SKM-1 treated with dmso at 0.1 percent for 144 hours (cell line): Measurements from ENCODE around the gene RYR2.
A peak's percentile ranks its signal among the peaks of the same experiment; 100 is the strongest.

Experiments used
- DNase-seq: peaks from one replicate; lab custom pipeline; 2025; ENCODE audit not compliant: unreplicated experiment; lab: John Stamatoyannopoulos, UW

Gene RYR2

DNA sequence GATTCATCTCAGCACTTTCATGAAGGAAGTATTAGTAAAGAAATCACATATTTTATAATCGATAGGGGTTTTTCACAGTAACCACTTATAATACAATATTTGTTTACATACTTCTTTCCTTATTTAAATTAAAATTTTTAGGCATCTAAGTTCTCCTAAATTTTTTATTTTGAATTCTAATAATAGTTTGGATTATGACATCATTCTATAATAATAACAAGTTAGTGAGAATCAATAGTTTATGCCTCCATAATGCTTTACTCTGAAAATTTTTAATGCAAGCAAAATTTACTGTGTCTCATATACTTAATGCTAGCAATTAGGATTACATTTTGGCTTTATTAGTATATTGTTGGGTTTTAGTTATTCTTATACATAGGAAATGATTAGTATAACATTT, 596.6 kb downstream of the RYR2 start:
- DNase-seq = no peak

DNA sequence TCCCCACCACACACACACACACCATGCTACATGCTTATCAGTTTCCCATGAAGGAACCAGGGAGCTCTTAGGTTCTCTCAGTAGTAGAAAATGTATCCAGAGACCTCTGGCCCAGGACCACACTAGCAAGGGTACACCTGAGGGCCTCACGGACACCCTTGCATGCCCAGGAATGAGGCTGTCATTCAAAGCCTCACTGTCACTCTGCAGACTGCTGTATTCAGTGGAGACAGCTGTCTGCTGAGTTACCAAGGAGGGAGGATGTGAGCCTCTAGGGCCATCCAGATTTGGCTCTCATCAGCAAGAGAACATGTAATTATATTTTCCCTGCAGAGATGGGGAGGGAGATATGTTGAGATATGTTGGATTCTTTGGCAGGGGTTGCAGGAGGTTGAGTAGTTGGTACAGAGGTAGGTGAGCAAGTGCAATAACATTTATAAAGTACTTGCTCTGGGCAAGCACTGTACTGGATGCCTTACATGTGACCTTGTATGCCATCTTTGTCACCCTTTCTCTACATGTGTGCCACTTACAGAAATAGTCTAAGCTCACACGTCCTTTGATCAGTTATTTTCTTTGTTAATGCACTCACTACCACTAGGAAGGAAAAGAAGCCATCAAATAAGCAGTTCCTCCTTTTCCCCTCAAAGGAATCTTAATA, 598.2 kb downstream of the RYR2 start:
- DNase-seq = no peak

DNA sequence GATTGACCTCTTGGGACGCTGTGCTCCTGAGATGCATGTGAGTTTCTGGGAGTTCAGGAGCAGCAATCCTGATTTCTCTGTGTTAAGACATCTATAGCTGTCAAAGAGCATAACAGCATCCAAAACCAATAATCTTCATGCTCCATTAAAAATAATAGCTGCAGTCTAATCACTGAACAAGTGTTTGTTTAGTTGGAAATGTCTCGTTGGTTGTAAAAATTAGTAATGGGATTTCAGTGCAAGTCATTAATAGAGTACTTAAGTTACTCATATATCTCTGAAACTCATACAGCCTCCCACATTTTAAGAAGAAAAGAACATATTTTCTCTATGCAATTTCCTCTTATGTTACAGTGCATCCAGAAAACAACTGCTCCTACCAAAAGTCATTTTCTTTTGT, 599.0 kb downstream of the RYR2 start:
- no peak for DNase-seq

DNA sequence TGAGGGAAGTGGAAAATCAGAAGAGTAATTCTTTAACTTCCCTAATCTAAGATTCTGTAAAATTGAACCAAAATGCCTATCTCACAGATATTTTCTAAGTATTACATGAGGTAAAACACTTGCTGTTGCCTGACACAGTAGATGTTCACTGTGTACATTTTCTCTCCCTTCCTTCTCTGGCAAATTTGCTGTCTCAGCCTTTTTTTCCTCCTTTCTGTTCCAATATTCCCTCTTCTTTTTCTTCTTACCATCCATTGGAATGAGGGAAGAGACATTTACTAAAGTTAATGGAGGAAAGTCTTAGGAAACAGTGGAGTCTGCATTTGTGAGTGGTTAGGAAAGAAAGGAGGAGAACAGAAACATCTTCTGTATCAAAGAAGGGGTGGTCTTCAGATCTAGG, 608.8 kb downstream of the RYR2 start:
- DNase-seq = no peak

DNA sequence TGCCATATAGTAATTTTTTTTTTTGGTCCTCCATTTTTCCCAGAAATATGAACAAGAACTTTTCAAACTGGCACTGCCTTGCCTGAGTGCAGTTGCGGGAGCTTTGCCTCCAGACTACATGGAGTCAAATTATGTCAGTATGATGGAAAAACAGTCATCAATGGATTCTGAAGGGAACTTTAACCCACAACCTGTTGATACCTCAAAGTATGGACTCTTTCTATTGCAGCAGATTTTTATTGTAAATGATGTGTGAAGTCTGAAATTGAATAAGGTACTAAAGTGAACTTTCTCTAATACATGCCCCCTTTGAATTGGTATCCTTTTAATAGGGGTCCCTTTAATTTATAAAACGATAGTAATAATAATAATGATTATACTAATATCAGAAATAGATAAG, 613.8 kb downstream of the RYR2 start:
- DNase-seq = no peak

DNA sequence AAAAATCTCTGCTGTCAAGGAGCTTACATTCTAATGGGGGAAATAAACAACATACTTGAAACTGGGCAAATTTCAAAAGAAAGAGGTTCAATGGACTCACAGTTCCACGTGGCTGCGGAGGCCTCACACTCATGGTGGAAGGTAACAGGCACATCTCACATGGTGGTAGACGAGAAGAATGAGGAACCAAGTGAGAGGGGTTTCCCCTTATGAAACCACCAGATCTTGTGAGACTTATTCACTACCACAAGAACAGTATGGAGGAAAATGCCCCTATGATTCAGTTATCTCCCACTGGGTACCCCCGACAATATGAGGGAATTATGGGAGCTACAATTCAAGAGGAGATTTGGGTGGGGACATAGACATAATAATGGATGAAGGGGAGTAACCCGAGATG, 622.4 kb downstream of the RYR2 start:
- DNase-seq = no peak

DNA sequence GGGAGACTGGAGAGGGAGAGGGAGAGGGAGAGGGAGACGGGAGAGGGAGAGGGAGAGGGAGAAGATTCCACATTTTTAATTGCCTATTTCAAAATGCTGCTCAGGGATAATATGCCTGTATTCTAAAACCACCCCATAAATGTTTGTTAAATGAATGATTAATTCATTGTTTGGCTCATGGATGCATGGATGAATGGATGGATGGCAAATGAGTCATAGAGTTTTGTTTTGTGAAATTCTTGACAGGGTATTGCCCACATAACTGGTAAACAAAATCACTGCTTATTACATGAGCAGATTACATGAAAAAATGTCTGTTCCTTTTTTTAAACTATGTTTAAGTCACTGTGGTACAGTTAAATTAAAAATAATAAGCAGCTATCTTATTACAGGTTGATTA, 628.3 kb downstream of the RYR2 start:
- DNase-seq = no peak

DNA sequence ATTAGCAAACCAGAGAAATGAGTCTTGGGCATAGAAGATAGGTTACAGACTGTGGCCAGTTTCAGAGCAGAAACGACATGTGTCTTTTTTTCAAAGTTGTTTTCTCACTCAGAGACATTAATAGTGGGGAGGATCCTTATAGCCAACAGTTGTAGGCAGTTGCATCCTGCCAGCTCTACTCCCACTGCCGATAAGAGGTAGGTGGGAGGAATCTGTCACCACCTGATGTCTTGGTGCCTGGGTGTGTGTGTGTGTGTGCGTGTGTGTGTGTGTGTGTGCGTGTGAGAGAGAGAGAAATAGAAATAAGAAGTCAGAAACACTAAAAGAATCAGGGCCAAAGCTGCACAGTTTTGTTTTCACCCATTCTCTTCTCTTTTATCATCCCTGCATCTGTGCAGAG, 629.3 kb downstream of the RYR2 start:
- DNase-seq = no peak

DNA sequence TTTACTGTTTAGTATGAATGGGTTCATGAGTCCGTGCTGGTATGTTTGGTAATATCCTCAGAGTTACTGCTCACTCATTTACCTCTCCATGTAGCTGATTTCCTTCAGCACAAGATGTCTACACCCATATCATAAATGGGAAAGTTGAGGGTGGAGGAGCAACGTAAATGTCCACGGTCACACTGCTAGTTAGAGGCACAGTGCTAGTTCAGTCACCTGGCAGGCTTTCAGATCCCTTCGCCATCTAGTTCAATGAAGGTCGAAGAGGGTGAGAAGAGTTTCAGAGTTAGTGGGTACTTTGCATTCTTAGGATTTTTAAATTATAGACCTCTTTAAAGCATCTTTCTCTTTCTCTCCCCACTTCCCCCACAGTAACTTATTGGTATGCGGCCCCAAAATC, 630.0 kb downstream of the RYR2 start:
- no peak for DNase-seq

DNA sequence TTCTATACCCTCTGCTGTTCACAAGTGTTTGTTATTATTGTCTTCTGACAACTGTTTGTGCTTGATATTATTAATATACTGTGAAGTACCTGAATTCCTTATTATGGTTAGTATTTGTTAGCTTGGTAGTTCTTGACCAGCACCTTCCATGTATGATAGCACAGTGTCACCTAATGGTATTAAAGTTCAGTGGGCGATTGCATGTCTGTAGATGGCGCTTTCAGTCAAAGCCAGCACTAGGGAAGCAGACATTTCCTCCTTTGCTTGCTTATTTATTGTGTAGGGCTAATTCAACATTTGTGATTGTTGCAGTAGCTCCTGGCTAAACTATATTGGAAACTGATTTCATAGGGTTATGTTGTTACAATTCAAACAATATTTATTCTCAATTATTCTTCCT, 630.8 kb downstream of the RYR2 start:
- DNase-seq = peak; percentile 17

DNA sequence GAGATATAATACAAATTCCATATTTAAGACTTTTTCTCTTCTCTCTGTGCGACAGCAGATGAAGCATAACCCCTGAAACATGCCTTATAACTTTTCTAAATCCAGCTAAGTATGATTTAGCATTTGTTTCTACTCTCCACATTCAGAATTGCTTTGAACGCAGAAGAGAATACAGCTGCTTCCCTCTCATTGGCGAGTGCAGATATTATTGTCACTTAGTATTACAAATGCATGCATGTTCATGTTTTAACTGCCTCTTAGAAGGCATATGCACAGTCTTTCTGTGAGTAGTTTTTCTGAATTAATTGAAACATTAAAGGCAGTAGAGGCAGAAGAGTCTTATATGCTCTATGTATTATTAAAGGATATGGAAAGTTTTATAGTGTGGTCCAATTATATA, 631.6 kb downstream of the RYR2 start:
- no peak for DNase-seq

DNA sequence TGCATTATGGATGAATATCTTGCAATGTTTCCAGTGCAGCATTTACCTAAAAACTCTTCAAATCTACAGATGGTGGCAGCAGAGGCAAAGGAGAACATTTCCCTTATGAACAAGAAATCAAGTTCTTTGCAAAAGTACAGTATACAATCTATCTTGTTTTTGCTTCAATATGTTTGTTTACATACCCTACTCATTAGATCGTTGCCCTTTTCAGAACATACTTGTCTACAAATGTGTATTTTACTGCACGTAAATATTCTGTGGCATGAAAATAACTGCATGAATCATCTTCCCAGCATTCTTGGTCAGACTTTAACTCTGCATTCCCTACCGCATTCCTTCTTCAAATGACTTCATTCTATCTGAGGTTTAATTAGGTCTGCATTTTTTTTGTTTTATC, 636.0 kb downstream of the RYR2 start:
- no peak for DNase-seq

DNA sequence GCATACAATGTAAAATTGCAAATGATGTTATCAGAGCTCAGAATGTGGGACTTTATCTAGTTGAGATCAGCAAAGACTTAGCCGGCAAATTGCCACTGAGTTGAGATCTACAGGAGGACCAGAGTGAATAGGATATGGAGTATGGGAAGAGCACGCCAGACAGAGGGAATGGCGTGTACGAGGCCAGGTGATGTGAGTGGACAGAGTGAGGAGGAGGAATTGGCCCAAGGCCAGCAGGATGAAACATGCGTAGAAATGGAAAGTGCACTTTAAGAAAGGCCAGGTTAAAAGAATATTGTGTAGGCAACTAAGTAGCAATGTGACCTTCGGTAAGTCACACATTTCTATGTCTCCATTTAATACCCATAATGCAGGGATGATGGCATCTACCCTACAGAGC, 637.7 kb downstream of the RYR2 start:
- DNase-seq = no peak

DNA sequence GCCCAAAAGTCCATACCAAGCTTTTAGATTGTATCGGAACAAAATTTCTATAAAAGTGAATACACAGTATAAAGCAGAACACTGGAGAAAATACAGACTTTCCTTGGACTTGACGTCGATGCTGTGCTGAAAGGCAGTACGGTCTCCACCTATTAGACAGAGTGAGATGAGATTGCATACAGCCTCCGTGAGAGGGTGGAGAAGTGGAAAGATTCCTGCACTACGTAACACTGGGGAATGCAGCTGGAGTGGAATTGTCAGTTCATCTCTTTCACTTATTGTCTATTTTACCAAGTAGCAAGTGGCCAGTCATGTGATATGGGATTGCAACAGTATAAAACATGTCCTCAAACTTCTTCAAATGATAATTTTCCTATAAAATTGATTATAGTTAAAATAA, 639.2 kb downstream of the RYR2 start:
- no peak for DNase-seq

DNA sequence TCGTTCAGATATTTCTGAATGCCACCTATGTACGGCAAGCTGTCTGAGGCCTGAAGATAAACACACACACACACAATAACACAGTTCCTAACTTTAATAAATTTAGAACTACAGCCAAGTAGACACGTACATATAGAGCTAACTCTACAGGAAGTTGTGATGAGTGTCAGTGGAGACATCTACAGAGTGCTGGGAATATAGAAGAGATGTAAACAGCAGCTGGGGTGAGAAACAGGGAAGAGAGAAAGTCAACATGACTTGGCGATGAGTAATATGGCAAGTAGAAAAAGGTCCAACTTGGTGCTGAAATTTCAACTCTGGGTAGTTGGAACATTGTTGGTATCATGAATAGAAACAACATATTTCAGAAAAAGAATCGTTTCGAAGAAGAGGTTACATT, 642.3 kb downstream of the RYR2 start:
- no peak for DNase-seq

DNA sequence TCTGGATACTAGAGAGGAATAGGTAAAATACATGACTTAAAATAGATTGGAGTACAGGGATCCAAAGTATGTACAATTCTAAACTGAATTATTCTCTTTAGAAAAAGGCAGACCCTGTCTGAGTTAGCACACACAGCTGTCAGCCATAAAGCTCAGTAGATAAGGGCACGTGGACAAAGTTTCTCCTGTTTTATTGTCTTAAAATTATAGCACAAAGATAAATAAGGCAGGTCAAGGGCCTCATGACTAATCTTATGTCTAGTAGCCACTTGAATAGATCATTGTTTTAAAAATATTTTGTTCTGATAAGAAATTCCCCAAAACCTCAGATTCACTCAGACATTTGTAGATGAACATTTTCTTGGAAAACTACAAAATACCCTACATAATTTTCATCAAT, 643.6 kb downstream of the RYR2 start:
- no peak for DNase-seq

DNA sequence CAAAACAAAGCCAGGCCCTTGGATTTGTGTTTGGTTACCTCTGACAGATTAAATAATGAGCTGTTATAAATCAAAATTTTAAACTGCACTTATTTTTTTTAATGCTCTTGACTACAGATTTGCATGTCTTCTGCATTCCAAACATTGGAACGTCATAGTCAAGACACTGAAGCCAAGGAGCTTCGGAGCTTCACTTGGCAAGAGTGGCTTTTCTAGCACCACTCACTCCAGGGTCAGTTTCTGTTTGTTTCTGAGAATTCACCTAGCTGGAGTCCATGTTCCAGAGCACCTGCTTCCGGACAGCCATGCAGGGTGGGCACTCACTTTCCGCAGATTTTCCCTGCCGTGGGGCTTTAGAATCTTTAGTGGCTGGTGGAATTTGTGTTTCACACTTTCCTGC, 645.8 kb downstream of the RYR2 start:
- no peak for DNase-seq

DNA sequence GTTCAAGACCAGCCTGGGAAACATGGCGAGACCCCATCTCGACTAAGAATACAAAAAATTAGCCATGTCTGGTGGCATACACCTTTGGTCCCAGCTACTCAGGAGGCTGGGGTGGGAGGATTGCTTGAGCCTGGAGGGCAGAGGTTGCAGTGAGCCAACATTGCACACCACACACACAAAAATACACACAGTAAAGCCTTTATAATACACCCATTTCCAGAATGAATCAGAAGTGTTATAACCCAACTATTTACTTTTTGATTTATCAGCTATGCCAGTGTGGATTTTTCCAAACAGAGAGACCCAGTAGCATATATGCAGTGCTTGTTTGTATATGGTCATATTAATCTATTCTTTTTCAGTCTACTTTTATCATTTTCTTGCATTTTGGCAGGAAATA, 648.7 kb downstream of the RYR2 start:
- no peak for DNase-seq

DNA sequence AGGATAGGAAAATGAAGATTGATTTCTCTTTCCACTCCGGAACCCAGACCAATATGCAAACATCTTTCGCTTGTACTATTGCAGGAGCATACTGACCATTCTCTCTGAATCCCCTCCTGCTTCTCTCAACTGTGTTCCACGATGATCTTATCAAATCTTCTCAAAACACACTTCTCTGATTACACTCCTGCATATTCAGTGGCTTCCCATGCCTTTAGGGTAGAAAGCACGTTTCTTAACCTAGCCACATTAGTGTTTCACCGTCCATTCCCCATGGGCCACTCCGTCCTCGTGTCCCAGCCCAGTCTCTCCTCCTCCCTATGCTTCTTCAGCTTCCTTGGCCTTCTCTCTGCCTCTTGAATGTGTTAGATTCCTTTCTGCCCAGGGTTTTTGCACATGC, 650.3 kb downstream of the RYR2 start:
- no peak for DNase-seq

DNA sequence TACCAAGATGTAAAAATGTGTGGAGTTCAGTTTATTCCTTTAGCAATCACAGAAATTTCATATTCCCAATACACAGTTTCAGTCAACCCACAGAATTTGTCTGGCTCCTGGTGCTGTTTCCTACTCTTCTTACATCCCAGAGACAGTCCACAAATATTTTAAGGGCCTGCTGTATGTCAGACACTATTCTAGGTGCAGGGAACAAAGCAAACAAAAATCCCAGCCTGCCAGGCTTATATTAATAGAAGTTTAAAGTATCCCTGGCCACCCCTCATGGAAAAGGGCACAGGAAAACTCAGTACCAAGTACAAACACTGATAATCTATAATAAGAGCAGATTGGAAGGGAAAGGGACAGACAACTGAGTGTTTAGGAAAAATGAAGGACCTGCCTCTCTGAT, 653.9 kb downstream of the RYR2 start:
- DNase-seq = no peak

DNA sequence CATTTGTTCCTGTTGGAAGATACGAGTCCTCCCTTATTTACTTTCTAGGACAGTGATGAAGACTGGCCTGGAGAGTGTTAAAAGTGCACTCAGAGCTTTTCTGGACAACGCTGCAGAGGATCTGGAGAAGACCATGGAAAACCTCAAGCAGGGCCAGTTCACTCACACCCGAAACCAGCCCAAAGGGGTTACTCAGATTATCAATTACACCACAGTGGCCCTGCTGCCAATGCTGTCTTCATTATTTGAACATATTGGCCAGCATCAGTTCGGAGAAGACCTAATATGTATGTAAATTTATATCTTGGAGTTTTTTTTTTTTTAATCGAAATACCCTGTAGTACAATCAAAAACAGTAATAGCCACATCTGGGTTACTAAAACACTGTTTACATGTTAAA, 658.2 kb downstream of the RYR2 start:
- DNase-seq = no peak

DNA sequence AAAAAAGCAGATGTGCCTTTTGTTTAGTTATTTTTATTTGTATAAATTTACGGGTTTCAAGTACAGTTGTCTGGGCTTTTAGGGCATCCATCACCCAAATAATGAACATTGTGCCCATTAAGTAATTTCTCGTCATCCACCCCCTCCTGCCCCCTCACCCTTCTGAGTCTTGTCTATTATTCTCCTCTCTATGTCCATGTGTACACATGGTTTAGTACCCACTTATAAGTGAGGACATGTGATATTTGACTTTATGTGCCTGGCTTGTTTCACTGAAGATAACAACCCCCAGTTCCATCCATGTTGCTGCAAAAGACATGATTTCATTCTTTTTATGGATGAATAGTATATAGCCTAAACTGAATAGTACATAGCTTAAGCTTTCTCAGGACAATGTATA, 659.5 kb downstream of the RYR2 start:
- DNase-seq = no peak

DNA sequence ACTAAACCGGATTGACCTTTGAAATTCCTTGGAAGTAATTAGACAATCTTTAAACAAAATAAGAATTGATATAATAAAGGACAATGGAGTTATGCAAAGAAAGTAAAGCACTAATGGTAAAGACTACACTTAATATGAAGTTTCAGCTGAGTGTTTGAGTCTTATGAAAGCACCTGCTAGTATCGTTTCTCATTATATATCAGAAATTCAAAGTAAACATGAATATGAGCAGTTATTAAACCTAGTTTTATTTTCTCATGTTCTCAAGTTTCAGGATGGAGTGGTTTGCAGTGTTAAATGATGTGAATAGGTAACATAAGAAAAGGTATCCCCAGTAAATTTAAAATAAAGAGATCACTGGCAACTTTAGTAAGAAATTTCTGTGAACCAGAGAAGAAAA, 660.2 kb downstream of the RYR2 start:
- no peak for DNase-seq

DNA sequence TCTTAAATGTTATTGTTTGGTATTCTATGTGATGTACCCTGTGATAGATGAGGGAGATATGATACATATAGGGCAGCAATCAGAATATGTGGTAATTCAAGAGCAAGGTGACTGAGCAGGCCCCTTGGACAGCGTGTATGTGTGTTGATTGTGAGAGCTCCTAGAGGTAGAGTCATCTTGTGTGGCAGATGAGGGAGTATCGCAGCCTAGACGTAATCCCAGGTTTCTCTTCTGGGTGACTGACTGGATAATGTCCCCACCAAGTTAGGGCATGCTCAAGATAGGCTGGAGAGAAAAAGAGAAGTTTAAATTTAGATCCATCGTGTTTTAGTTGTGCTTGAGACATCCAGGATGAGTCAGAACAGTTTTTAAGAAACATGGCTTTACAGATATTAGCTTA, 663.5 kb downstream of the RYR2 start:
- DNase-seq = peak; percentile 70
